ENCODE measurements around the gene FAN1. TPM values are rescaled to one million over a fixed set of nuclear protein-coding genes. Genes with fewer than 3 reads are reported as not detected.

Gene FAN1
- total and polyA plus RNA-seq, 9 of the 15 experiments (the other 6 are each of a cell fraction or from before 2014, with no cell fraction given) = 1.5 to 16.8 (median 12.0) TPM

- TF ChIP-seq ZNF589 (CRISPR knock-in tag; IDR thresholded peaks at IDR 0.05; ENCODE audit: low read depth) (peak; percentile 72), ELF1 (tag; IDR thresholded peaks at IDR 0.05) (no peak), CTBP1 (IDR thresholded peaks at IDR 0.05; ENCODE audit: borderline replicate concordance) (peak; percentile 70), HES1 (IDR thresholded peaks at IDR 0.05; ENCODE audit: low read depth) (peak; percentile 81), MECOM (CRISPR knock-in tag; IDR thresholded peaks at IDR 0.05) (no peak; the same call in 1 of the 2 replicates), MEF2A (IDR thresholded peaks at IDR 0.05; ENCODE audit: control insufficient read depth, low read depth, low read length) (peak; percentile 96), ARID3A (IDR thresholded peaks at IDR 0.05; ENCODE audit: borderline replicate concordance, low read depth, low read length) (peak; percentile 46; the same call in 1 of the 2 replicates), ZEB2 (IDR thresholded peaks at IDR 0.05) (peak; percentile 84), CREM (IDR thresholded peaks at IDR 0.05; ENCODE audit: low read depth) (peak; percentile 32; the same call in 1 of the 2 replicates), RBBP5 (IDR thresholded peaks at IDR 0.05; ENCODE audit: borderline replicate concordance, insufficient read depth, low read length, poor library complexity, severe bottlenecking) (no peak), CC2D1A (IDR thresholded peaks at IDR 0.05) (peak; percentile 93), KDM2B (CRISPR knock-in tag; IDR thresholded peaks at IDR 0.05) (no peak), SMARCE1 (IDR thresholded peaks at IDR 0.05) (peak; percentile 88), MCM5 (IDR thresholded peaks at IDR 0.05; ENCODE audit: low read depth) (no peak), TRIM24 (IDR thresholded peaks at IDR 0.05) (peak; percentile 88 to 90)
Measured at GRCh38 chr15:30978328-30978727, 74.6 kb downstream of the FAN1 start (continued).
